Astrocyte of the hippocampus (primary cell): Measurements from ENCODE around the gene DECR2.
"Not testable (repeated sequence)": the region's sequence is repeated elsewhere in the genome, so short reads cannot be mapped to it uniquely, and the experiment has no call there.

Experiments
- DNase-seq: peaks from one replicate; pipeline ENCODE4 v3.0.0; 2011; ENCODE audit warnings: low read depth, low spot score

DECR2 gene

GRCh38 chr16:366476-366875 is 35.2 kb upstream of the DECR2 start:
- DNase-seq = no peak

GRCh38 chr16:367333-367903 is 34.3 kb upstream of the DECR2 start:
- no peak for DNase-seq

- DNase-seq = no peak
Measured at GRCh38 chr16:368388-369158, 33.1 kb upstream of the DECR2 start.

DNA sequence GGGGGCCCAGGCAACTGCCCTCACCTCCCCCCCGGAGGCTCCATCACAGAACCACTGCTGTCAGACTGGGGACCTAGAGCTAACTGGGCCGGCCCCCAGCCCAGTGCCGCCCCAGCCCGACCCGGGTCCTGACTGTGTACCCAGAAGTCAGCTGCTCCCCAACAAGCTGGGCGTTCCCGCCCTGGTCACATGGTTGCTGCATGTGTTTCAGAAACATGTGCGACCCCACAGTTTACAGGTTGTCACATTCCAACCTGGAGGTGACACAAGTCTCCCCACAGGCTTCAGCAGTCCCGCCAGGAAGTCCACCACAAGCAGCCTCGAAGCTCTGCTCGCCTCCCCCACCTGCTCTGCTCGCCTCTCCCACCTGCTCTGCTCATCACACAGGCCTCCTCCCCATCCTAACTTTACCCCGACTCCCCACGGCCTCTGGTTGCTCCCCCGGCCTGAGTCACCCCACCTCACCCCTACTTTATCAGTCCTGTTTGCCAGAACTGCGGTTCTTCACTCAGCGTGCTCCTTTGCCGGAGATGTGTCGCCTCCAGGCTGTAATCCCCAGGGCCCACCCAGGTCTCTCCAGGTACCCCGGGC is 32.3 kb upstream of the DECR2 start:
- no peak for DNase-seq

- peak; percentile 52 for DNase-seq
Measured at GRCh38 chr16:369866-370436, 31.7 kb upstream of the DECR2 start.

DNA sequence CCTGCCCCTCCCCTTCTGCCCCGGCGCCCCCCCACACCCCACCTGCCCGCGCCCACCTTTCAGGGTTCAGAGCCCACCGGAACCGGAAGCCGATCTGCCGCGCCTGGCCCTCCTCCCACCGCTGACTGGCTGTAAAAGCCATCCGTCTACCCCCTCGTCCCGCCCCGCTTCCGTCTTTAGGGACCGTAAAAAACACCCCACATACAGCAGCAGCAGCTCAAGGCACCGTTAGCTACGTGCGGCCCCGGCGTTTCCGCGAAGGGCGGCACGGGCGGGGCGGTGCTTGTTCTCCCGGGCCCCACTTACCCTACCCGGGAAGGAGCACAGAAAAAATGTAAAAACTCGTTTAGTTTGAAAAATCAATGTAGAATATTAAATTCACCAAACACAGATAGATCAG is 31.2 kb upstream of the DECR2 start, which contains the start of gene MRPL28:
Gene MRPL28 (minus strand): TSS at position 96 of the 400 bp plus-strand sequence. CDS start 320 bp downstream, outside the sequence.
- peak; percentile 98 for DNase-seq

DNA sequence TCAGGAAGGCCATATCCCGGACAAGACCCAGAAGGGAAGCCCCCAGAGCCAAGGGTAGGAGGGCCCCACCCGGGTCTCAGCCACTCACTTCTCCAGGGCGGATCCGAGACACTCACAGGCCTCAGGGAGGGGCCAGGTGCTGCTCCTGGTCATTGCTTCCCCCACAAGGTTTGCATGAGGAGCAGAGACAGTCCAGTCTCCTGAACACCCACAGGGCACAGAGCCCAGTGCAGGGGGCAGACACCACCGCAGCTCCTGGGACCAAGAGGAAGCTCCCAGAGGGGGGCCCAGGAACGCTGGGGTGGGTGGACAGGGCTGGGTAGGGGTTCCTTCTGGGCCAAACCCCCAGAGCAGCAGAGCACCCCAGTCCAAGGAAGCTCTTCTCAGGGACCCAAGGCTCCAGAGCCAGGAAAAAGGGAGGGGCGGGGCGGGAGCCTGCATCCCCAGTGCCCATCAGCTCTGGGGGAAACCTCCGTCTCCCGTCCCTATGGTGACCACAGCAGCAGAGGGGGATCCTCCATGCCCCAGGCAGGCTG is 30.6 kb upstream of the DECR2 start:
- DNase-seq = no peak

GRCh38 chr16:371515-372301 is 30.0 kb upstream of the DECR2 start:
- DNase-seq = no peak

DNA sequence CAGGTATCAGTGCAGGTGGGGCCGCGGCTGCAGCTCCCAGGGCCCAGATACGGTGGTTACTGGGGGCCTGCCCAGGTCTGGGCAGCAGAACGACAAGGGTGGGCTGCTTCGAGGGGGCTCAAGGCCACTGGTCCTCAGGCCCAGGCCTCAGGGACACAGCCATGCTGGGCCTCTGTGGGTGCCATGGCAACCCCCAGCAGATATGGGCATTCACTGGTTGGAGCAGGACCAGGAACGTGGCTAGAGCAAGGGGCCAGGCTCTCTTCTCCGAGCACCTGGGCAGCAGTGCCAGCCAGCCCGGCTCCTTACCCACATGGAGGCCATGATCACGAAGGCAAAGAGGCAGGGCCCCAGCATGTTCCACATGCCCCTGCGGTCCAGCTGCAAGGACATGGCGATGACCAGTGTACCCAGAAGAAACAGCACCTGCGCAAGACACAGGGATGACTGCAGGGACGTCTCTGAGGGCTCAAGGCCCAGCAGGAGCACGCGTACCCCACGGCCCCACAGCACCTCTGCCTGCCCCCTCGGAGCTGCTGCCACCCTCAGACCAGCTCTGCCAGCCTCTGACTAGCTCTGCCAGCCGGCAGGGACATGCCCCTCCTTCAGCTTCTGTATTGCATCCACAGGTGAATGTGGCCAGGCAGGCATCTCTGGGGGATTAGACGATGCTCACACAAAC is 29.2 kb upstream of the DECR2 start:
- DNase-seq = no peak

DNA sequence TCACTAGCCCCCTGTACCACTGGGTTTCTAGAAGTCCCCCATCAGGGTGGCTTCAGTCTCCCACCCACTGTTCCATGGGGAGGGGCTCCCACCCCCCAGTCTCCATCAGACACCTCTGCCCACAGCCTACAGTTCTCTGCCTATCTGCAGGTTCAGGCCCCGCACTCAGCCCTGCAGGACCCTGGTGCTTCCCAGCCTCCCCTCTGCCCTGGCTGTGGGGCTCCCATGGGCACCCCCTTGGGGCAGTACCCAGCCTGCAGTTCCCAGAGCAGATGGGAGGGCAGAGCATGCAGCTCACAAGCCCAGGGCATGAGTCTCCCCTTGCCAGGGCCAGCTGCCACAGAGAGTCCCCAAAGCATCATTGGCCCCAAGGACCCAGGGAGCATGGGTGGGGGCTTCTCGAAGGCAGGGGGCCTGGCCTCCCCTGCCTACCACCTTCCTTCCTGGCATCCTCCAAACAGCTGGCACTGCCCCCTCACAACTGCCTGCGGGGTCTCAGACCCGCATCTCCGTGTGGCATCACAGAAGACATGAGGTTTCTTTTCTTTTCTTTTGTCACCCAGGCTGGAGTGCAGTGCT is 28.6 kb upstream of the DECR2 start:
- no peak for DNase-seq

DNA sequence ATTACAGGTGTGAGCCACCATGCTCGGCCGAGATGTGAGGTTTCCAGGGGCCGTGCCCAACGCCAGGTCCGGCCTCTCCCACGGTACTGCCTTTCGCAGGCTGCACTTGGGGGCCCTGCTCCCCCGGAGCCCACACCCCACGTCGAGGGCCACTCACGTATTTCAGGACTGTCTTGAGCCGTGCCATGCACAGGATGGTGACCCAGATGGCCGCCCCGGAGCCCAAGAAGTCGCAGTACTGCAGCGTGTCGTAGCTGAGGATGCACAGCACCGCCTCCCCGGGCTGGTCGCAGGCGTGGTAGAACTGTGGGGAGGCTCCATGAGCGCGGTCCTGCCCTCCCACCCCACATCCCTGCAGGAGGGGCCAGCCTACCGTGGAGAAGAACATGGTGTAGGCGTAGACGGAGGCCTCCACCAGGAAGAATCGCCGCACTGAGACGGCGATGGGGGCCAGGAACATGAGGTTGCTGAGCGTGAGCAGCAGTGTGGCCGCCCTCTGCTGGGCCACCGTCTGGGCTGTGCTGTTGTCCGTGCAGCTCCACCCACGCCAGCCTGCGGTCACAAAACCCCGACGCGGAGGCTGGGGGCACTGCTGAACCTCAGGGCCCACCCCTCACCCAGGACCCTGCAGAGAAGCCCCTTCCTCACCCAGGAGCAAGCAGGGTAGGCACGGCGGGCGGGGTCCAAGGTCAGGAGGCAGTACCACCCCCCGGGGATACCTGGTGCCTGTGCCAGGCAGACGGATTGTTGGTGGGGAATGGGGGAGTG is 27.7 kb upstream of the DECR2 start:
- DNase-seq = no peak

GRCh38 chr16:374616-374926 is 27.1 kb upstream of the DECR2 start:
- no peak for DNase-seq

- DNase-seq = no peak
Measured at GRCh38 chr16:375212-375611, 26.5 kb upstream of the DECR2 start.

DNA sequence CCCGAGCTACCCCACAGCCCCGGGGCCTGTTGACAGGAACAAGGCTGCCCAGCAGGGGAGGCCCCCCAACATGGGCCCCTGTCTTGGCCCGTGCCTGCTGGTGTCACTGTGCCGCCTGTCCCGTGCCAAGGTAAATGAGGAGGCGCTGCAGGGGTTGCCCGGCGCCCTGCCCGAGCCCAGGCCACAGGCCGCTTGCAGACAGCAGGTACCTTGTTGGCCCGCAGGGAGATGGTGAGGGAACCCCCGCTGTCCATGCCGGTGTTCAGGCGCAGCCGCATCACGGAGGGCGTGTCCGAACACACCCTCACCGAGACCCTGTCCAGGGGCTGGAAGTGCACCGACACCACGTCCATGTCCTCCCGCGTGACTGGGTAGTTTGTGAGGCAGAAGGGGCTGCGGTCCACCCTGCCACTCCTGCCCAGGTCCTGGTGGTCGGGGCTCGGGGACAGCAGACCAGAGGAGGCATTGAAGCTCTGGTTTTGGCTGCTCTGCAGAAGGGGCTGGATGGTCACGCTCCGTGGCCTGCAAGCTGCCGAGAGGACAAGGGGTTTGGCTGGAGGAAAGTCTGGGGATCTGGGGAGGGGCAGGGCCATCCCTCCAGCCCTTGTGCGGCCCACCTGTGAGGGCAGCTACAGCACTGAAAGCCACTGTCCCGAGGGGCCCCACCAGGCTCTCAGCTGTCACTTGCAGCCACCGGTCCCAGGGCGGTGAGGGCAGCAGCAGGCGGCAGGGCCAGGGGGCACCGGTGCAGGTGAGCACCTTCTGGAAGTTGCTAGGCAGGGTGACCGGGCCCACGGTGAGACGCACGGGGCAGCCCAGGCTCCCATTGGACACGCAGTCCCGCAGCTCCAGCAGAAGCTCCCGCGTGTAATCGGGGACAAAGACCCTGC is 25.5 kb upstream of the DECR2 start:
- DNase-seq = no peak

GRCh38 chr16:376817-377418 is 24.8 kb upstream of the DECR2 start:
- DNase-seq = no peak

- DNase-seq = no peak
Measured at GRCh38 chr16:377419-377951, 24.2 kb upstream of the DECR2 start.

GRCh38 chr16:378113-378820 is 23.4 kb upstream of the DECR2 start:
- DNase-seq = not testable (repeated sequence)

GRCh38 chr16:378821-379182 is 22.9 kb upstream of the DECR2 start:
- DNase-seq = no peak
